HG02840 (cell line): ENCODE data around the gene GJB4.

Source experiments
- ATAC-seq: cut with Tn5 transposase; IDR thresholded peaks from one replicate; pipeline ENCODE4 v1.9.1; 2021; ENCODE audit warnings: mild to moderate bottlenecking, moderate library complexity, moderate number of reproducible peaks; ENCODE audit not compliant: unreplicated experiment, low FRiP score

Gene GJB4

DNA sequence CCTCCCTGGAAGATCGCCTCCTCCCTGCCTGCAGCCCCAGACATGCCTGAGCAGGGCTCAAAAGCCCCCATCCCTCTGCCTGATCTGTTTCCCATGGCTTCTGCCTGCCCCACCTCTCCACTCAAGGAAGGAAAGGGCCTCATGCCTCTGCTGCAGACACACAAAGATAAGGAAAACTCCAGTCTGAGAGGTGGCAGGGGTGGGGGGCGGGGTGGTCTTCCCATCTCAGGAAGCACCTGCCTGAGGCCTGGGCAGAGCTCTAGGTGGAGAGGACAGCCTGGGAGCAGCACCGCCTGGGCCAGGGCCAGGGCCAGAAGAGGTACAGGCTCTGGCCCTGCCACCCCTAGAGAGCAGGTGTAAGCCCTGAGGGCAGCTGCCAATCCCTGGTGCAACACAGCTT lies 17.4 kb downstream of the GJB4 start:
- ATAC-seq = no peak

DNA sequence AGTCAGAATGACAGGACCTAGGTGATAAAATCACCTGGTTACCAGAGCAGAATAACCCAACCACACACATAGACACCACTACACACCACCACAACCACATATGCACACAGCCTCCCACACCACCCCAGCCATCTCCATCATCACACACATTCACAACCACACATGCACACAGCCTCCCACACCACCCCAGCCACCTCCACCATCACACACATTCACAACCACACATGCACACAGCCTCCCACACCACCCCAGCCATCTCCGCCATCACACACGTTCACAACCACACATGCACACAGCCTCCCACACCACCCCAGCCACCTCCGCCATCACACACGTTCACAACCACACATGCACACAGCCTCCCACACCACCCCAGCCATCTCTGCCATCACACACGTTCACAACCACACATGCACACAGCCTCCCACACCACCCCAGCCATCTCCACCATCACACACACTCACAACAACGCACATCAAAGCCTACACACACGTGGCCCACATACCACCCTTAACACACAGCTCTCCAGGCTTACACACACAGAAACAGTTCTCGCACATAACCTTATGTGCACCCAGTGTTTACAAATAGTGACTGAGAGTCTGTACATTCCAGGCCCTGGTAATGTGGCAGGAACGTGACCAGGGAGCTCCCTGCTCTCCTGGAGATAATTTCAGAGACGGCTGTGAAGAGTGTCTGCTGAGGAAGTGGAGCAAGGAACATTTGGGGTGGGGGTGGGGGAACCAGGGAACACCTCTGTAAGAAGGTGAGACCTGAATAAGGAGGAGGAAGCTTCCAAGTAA lies 18.2 kb downstream of the GJB4 start:
- no peak for ATAC-seq

DNA sequence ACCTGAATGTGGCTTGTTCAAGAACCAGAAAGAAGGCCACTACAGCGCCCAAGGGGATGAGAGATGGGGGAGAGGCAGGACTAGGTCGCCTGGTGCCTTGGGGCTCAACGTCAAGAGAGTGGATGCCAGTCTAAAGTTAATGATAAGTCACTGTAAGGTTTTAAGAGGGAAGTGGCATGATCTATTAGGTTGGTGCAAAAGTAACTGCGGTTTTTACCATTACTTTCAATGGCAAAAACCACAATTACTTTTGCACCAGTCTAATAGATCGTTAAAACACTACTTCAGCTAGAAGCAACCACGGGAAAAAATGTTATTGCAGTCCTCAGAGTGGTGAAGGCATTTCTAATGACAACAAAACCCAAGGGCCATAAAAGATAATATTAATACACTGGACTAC lies 18.8 kb downstream of the GJB4 start:
- no peak for ATAC-seq

DNA sequence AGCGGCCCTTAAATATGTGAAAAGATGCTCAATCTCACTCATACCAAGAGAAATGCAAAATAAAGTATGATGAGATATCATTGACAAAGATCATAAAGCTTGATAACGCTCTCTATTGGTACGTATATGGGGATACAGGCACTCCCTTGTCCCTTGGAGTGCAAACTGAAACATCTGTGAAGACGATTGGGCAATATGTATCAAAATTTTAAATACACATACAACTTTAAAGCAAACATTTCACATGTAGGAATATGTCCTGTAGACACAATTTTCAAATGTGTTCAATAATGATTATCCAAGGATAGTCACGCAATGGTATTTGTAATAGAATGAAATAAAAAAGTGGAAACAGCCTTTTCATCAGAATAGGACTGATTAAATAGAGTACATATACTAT lies 19.5 kb downstream of the GJB4 start:
- no peak for ATAC-seq

DNA sequence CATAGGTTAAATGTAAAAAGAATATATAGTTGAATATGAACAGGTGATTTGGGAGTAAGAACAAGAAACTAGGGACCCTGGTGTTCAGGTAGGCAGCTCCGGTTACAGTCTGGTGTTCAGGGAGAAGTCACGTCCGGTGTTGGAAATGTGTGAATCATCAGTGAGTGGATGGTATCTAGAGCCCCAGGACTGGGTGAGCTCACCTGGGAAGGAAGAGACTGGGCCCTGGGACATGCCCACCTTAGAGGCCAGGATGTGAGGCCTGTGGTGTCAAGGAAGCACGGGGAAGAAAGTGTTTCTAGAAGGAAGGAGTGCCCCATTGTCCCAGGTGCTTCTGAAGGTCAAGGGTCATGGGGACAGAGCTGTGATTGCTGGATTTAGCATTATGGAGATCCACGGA lies 20.0 kb downstream of the GJB4 start:
- no peak for ATAC-seq

DNA sequence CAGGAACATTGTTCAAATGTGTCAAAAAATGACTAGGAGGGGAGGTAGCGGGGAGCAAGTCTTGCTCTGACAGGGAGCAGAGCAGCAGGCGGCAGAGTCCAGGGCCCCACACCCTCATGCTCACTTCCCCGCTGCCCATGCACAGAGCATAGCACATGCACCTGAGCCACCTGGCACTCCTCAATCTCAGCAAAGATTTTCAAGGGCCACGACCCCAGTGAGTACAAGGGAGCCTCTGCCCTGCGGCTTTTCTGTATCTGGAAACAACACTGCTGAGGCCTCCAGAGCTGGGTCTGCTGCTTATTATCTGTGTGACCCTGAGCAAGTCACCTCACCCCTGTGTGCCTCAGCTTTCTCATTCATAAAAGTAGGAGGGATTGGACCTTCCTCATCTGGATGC lies 20.4 kb downstream of the GJB4 start:
- ATAC-seq = no peak

DNA sequence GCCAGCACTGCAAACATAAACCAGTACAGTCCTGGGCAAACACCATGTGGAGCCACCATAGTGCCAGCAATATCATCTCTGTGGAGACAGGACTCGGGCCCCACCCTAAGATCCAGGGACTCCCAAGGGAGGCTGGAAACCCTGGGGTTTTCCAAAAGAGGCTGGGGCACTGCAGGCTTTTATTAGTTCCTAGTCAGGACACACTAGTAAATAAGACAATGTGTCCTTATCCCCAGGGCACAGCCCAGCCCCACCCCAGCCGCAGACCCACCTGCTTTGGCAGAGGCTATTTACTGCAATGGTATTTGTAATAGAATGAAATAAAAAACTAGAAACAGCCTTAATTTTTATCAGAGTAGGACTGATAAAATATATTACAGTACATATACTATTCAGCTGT lies 21.0 kb downstream of the GJB4 start:
- no peak for ATAC-seq

DNA sequence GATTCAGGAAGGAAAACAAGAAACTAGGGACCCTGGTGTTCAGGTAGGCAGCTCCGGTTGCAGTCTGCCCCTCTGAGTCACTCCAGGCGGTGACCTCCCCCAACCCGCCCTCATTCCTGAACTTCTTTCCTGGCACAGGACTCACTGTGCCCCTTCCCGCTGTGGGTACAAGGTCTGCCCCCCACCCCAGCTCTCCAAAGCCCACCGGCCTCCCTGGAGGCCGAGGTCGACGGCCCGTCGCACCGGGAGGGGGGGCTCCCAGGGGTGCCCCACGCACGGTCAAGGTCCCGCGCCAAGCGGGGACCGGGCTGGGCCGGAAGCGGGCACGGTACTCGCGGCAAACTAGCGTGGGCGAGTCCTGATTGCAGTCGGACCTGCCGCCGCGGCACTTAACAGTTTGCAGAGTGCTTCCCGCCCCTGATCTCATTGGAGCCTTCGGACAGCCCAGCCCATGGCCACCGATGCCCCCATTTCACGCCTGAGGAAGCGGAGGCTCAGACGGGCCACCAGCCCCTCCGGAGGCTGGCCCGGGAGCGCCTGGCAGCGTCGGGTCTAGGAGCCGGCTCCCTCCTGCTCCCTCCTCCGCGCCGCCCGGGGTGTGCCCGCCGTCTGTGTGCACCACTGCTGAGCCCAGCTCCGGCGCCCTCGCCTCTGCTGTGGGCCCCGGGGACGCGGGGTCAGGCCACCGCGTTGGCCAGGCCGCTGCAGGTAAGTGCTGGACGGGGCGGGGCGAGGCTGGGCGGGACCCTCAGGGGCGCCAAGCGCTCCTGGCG lies 21.7 kb downstream of the GJB4 start, which contains the start of gene GJB3:
TSS of gene GJB3 (plus strand) at position 144 of the 773 bp plus-strand sequence. CDS start 3,549 bp downstream, outside the sequence.
- ATAC-seq = no peak

DNA sequence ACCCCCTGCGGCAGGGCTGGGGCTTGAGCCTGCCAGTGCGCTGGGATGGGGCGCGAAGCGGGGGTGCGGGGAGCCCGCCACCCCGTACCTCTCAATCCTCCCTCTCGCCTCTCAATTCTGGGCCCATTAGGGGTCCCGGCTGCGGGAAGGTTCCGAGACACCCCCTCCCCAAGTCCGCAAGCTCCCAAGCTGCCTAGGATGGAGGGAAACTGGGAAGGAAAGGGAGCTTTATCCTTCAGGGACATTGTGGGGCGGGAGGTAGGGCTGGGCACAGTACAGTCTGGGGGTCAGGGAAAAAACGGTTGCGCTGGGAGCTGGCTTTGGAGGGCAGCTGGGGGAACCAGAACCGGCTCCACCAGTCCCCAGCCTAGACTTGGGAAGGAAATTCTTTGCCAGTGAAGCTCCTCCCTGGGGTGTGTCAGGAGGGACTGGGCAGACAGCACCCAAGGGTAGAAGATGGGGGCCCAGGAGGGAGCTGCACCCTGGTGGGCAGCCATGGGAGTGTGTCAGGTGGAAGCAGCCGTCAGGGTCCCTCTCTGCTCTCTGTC lies 22.4 kb downstream of the GJB4 start:
- ATAC-seq = no peak

DNA sequence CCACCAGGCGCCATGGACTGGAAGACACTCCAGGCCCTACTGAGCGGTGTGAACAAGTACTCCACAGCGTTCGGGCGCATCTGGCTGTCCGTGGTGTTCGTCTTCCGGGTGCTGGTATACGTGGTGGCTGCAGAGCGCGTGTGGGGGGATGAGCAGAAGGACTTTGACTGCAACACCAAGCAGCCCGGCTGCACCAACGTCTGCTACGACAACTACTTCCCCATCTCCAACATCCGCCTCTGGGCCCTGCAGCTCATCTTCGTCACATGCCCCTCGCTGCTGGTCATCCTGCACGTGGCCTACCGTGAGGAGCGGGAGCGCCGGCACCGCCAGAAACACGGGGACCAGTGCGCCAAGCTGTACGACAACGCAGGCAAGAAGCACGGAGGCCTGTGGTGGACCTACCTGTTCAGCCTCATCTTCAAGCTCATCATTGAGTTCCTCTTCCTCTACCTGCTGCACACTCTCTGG lies 25.2 kb downstream of the GJB4 start:
- ATAC-seq = no peak

DNA sequence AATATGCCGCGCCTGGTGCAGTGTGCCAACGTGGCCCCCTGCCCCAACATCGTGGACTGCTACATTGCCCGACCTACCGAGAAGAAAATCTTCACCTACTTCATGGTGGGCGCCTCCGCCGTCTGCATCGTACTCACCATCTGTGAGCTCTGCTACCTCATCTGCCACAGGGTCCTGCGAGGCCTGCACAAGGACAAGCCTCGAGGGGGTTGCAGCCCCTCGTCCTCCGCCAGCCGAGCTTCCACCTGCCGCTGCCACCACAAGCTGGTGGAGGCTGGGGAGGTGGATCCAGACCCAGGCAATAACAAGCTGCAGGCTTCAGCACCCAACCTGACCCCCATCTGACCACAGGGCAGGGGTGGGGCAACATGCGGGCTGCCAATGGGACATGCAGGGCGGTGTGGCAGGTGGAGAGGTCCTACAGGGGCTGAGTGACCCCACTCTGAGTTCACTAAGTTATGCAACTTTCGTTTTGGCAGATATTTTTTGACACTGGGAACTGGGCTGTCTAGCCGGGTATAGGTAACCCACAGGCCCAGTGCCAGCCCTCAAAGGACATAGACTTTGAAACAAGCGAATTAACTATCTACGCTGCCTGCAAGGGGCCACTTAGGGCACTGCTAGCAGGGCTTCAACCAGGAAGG lies 25.8 kb downstream of the GJB4 start:
- no peak for ATAC-seq

DNA sequence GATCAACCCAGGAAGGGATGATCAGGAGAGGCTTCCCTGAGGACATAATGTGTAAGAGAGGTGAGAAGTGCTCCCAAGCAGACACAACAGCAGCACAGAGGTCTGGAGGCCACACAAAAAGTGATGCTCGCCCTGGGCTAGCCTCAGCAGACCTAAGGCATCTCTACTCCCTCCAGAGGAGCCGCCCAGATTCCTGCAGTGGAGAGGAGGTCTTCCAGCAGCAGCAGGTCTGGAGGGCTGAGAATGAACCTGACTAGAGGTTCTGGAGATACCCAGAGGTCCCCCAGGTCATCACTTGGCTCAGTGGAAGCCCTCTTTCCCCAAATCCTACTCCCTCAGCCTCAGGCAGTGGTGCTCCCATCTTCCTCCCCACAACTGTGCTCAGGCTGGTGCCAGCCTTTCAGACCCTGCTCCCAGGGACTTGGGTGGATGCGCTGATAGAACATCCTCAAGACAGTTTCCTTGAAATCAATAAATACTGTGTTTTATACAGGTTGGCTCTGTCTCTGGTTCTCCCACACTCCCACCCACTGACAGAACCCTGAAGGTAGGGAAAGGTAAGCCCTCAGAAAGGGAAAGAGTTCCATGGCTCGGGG lies 26.4 kb downstream of the GJB4 start:
- ATAC-seq = no peak

DNA sequence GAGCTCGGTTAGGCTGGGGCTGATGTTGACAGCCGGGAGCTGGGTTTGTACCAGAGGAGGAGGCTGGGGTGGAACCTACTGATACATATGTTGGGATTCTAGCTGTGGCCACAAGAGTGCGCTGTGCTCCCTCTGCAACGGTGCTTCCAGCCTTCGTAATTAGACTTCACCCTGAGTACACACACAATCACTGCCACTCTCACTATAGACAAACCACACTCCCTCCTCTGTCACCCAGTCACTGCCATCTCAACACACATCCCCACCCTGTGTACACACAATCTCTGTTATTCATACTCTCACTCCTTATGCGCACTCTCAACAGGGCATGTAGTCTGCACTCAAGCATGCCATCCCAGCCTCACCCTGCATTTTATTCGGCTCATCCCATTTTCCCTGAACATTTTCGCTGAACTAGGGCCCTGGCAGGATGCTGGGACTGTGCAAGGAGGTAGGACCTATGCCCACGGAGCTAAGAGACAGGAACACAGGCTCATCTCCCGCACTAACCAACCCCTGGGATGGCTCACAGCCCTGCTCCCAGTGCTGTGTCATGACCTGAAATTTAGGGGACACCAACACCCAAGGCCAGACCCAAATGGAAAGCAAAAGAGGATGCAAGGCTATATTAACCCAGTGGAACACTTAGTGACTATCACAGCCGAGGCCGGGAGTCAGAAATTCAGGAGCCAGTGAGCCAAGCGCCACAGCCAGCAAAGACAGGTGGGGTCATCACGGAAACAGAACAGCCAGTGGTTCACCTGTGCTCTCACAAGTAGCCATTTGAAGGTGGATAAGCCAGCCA lies 27.2 kb downstream of the GJB4 start:
- ATAC-seq = no peak

DNA sequence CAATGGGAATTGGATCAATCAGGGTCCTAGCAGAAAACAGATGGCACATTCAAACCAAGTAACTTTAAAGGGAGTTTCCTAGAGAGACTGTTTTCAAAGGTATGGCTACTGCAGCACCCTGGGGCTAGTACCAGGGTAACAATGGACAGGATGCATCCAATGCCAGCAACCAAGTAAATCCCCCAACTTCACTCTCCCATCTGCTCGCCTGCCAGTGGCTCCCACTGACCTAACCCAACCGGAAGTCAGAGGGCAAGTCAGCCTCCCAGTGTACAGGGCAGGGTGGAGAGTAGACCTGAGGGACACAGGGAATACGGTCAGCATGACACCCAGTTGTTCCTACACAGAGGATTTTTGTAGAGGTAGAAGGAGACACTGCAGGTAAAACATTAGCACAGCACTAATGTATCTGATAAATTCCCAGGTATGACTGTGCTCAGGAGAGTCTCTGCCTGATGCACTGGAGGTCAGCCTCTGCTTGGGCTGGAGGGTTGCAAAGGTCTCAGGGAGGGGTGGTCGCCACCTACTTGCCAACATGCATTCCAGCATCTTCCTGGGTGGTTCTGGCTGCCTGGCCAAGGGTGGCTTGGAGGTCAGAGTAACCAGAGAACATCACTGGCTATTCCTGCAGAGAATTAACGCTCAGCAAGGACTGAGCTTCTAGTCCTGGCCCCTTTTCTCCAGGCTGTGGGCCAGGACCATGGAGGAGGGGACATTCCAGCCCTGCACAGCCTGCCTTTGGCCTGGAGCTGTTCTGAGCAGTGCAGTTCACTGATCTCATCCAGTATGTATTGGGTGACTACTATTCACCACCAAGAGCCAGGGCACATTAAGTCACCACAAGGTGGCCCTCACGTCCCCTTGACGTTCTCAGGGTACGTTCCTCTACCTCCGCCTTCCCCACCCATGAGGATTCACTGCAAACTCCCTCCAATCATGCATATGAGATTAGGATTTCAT lies 28.2 kb downstream of the GJB4 start:
- no peak for ATAC-seq

DNA sequence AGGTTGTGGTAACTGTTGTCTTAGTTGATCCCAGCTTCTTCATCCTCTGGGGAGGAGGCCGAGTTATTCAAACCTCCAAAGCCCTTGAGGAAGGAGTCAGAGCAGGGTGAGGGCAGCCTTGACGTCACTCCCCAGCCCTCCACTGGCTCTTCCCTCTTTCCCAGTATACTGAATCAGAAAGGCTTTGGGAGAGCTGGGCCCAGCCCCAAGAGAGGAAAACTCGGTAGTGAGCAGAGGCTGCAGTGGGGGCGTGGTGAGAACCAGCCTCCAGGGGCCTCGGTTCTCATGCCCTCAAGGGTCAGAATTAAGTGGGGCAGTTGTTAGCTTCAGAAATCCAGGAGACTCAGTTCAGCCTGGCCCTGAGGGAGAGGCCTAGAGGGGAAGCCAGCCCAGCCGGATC lies 31.4 kb downstream of the GJB4 start:
- ATAC-seq = no peak

DNA sequence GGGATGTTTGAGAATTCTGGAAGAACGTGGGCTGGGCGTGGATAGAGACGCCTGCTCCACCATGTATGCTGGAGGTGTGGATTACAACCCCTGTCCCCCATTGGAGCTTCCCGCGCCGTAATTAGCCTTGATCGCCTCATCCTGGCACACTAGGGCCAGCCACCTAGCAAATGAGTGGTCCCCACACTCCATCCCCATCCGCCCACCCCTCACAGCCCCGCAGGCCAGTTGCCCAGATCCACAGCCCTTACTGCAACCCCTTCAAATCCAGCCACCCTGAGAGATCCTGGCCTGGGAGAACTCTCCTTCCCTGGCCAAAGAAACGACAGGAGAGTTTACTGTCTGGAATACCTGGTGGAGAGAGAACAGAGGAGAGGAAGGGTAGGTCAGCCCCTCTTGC lies 32.9 kb downstream of the GJB4 start:
- ATAC-seq = no peak

DNA sequence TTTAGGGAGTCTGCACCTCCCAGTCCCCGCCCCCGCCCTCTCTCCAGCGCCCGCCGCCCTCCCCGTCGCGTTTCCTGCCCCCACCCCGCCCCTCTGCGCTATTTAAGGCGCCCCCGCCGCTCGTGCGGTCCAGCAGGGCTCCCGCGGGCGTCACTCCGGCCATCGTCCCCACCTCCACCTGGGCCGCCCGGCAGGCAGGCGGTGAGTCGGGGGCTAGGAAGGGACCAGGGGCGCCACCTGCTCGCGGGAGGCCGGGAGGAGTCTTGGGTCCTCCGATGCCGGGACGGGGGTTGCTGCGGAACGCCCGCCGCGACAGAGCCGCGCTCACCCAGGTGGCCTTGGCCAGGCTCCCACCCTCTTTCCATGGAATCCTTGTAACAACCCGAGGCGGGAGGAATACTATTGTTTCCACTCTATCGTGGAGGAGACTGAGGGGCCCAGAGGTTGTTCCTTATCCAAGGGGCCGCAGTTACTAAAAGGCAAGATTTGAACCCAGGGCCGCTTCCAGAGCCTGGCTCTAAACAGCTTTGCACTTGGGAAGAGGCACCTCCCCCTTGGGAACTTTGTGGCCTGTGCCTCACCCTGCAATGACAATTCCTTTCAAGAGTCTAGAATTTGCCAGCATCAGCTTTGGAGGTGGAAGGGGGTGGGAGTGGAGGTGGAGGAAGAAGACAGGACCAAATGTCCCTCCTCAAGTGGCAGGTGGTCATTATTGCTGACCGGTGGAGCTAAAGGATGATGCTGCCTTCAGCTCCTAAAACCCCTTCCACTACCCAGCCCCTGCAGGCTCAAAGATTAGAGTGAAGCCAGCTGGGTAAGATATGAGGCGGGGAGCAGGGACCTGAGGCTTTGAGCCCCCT lies 33.6 kb downstream of the GJB4 start, which contains the start of gene GJA4:
TSS of gene GJA4 (plus strand) at position 132 of the 860 bp plus-strand sequence. CDS start 1,215 bp downstream, outside the sequence.
- ATAC-seq = no peak
